ENCODE measurements around the gene PHETA1. TPM values are rescaled to one million over a fixed set of nuclear protein-coding genes. Genes with fewer than 3 reads are reported as not detected.

The PHETA1 gene
- total and polyA plus RNA-seq, 2 experiments from 2014 or later = 5.3 to 12.9 TPM

DNA sequence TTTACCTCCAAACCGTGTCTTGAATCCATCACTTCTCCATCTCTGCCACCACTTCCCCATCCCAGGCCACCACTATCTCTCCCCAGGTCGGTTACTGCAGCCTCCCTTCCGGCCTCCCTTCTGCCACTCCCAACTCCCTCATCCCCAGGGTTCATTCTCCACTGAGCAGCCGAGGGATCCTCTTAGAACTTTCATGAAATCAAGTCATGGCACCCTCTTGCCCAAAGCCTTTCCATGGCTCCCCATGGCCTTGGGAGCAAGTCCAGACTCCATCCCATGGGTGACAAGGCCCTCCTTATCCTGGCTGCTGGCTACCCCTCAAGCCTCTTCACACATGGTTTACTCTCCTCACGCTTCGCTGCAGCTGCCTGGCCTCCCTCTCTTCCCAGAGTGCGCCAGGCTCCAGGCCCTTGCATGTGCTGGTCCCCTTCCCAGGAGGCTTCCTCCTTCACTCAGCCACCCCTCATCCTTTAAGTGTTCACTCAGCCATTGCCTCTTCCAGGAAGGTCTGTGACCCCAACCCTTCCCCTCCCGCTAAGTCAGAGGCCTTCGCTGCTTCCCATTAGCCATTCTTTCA lies 18.9 kb upstream of the PHETA1 start:
- H3K36me3 ChIP-seq (ENCODE audit: insufficient read depth) = no peaks in the 10 kb centered on the region
- no peaks in the 10 kb centered on the region for H3F3A ChIP-seq (replicated peaks; ENCODE audit: low read depth)
- ATAC-seq = no peak
- no peaks in the 10 kb centered on the region for H3K79me2 ChIP-seq (replicated peaks; ENCODE audit: insufficient read depth)
- 0 out of 2 replicates have a peak, but pooled peaks cover 3% of the 10 kb centered on the region for H3K9me2 ChIP-seq (ENCODE audit: insufficient read depth)
- H2AFZ ChIP-seq = no peak overlapping the region
- TF ChIP-seq, protein P1, sequence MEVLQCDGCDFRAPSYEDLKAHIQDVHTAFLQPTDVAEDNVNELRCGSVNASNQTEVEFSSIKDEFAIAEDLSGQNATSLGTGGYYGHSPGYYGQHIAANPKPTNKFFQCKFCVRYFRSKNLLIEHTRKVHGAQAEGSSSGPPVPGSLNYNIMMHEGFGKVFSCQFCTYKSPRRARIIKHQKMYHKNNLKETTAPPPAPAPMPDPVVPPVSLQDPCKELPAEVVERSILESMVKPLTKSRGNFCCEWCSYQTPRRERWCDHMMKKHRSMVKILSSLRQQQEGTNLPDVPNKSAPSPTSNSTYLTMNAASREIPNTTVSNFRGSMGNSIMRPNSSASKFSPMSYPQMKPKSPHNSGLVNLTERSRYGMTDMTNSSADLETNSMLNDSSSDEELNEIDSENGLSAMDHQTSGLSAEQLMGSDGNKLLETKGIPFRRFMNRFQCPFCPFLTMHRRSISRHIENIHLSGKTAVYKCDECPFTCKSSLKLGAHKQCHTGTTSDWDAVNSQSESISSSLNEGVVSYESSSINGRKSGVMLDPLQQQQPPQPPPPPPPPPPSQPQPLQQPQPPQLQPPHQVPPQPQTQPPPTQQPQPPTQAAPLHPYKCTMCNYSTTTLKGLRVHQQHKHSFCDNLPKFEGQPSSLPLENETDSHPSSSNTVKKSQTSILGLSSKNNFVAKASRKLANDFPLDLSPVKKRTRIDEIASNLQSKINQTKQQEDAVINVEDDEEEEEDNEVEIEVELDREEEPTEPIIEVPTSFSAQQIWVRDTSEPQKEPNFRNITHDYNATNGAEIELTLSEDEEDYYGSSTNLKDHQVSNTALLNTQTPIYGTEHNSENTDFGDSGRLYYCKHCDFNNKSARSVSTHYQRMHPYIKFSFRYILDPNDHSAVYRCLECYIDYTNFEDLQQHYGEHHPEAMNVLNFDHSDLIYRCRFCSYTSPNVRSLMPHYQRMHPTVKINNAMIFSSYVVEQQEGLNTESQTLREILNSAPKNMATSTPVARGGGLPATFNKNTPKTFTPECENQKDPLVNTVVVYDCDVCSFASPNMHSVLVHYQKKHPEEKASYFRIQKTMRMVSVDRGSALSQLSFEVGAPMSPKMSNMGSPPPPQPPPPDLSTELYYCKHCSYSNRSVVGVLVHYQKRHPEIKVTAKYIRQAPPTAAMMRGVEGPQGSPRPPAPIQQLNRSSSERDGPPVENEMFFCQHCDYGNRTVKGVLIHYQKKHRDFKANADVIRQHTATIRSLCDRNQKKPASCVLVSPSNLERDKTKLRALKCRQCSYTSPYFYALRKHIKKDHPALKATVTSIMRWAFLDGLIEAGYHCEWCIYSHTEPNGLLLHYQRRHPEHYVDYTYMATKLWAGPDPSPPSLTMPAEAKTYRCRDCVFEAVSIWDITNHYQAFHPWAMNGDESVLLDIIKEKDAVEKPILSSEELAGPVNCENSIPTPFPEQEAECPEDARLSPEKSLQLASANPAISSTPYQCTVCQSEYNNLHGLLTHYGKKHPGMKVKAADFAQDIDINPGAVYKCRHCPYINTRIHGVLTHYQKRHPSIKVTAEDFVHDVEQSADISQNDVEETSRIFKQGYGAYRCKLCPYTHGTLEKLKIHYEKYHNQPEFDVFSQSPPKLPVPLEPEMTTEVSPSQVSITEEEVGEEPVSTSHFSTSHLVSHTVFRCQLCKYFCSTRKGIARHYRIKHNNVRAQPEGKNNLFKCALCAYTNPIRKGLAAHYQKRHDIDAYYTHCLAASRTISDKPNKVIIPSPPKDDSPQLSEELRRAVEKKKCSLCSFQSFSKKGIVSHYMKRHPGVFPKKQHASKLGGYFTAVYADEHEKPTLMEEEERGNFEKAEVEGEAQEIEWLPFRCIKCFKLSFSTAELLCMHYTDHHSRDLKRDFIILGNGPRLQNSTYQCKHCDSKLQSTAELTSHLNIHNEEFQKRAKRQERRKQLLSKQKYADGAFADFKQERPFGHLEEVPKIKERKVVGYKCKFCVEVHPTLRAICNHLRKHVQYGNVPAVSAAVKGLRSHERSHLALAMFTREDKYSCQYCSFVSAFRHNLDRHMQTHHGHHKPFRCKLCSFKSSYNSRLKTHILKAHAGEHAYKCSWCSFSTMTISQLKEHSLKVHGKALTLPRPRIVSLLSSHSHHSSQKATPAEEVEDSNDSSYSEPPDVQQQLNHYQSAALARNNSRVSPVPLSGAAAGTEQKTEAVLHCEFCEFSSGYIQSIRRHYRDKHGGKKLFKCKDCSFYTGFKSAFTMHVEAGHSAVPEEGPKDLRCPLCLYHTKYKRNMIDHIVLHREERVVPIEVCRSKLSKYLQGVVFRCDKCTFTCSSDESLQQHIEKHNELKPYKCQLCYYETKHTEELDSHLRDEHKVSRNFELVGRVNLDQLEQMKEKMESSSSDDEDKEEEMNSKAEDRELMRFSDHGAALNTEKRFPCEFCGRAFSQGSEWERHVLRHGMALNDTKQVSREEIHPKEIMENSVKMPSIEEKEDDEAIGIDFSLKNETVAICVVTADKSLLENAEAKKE (CRISPR knock-in tag; IDR thresholded peaks at IDR 0.05) = no peak
- TF ChIP-seq POLR2AphosphoS5 (IDR thresholded peaks at IDR 0.05; ENCODE audit: low read depth) = no peak
- TF ChIP-seq STAT1 (IDR thresholded peaks at IDR 0.05; ENCODE audit: unreplicated experiment) = no peak
- TF ChIP-seq, protein P2, sequence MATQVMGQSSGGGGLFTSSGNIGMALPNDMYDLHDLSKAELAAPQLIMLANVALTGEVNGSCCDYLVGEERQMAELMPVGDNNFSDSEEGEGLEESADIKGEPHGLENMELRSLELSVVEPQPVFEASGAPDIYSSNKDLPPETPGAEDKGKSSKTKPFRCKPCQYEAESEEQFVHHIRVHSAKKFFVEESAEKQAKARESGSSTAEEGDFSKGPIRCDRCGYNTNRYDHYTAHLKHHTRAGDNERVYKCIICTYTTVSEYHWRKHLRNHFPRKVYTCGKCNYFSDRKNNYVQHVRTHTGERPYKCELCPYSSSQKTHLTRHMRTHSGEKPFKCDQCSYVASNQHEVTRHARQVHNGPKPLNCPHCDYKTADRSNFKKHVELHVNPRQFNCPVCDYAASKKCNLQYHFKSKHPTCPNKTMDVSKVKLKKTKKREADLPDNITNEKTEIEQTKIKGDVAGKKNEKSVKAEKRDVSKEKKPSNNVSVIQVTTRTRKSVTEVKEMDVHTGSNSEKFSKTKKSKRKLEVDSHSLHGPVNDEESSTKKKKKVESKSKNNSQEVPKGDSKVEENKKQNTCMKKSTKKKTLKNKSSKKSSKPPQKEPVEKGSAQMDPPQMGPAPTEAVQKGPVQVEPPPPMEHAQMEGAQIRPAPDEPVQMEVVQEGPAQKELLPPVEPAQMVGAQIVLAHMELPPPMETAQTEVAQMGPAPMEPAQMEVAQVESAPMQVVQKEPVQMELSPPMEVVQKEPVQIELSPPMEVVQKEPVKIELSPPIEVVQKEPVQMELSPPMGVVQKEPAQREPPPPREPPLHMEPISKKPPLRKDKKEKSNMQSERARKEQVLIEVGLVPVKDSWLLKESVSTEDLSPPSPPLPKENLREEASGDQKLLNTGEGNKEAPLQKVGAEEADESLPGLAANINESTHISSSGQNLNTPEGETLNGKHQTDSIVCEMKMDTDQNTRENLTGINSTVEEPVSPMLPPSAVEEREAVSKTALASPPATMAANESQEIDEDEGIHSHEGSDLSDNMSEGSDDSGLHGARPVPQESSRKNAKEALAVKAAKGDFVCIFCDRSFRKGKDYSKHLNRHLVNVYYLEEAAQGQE (IDR thresholded peaks at IDR 0.05; ENCODE audit: unreplicated experiment) = no peak
- TF ChIP-seq NANOG (IDR thresholded peaks at IDR 0.05; ENCODE audit: borderline replicate concordance) = no peak
- Mint-ChIP-seq H3K27me3 (ENCODE audit: insufficient read depth, low read depth, poor library complexity) (peaks cover 7% of the 10 kb centered on the region), H3K9me3 (no peaks in the 10 kb centered on the region), H3K27ac (no peak overlapping the region), H3K36me3 (ENCODE audit: low read depth) (no peaks in the 10 kb centered on the region), H3K4me3 (no peak overlapping the region), H3K4me1 (no peaks in the 10 kb centered on the region; the same call in 2 of the 3 replicates)
- no peaks in the 10 kb centered on the region for H3K4me1 ChIP-seq (ENCODE audit: insufficient read depth)
- no peak overlapping the region for H3K4me3 ChIP-seq
- no peak overlapping the region for H3K27ac ChIP-seq (ENCODE audit: low read depth)
- no peaks in the 10 kb centered on the region for H4K20me1 ChIP-seq (replicated peaks; ENCODE audit: insufficient read depth)
- no peaks in the 10 kb centered on the region for H3K27me3 ChIP-seq (ENCODE audit: insufficient read depth)
- DNase-seq (ENCODE audit: low spot score) = no peak
- no peak overlapping the region for H3K4me2 ChIP-seq

Data from GM23338 (cell line).